SK-N-SH (cell line): ENCODE measurements around the gene SLC39A9. TPM values are rescaled to one million over a fixed set of nuclear protein-coding genes. Genes with fewer than 3 reads are reported as not detected.

Source experiments
- CTCF ChIA-PET: fragments of 300-600, 350-600 bp; formaldehyde crosslinking; extraction: SDS; loops from one replicate; lab custom pipeline; 2021; lab: Yijun Ruan, JAX
- POLR2A ChIA-PET: fragments of 350-600 bp; sonication (Branson Sonifier 250); formaldehyde crosslinking; extraction: SDS; loops from one replicate; lab custom pipeline; 2020; ENCODE audit warnings: antibody characterized with exemption, inconsistent platforms; lab: Yijun Ruan, JAX
- DNase-seq: peaks from one replicate; pipeline ENCODE4 v3.0.0; 2012
- H2AFZ ChIP-seq: fragments of 200-600 bp; sonication (generic); 2 replicates; pipeline ENCODE4 v1.8.1; 2016; ENCODE audit warnings: antibody characterized with exemption, mild to moderate bottlenecking, low read depth
- H3F3A ChIP-seq: fragments of 200-600 bp; sonication (generic); replicated peaks from 2 replicates; pipeline ENCODE3; 2016; ENCODE audit warnings: antibody characterized with exemption, mild to moderate bottlenecking; ENCODE audit not compliant: insufficient read depth
- H3K27ac ChIP-seq, 2 experiments: fragments of 200-500 bp in 1 of 2; fragments of 200-600 bp in 1 of 2; sonication (Bioruptor generic) in 1 of 2; sonication (generic), shearing (Covaris generic) in 1 of 2; 2 replicates each; pipeline versions ENCODE4 v1.5.1 to v1.6.1; 2014 to 2016; ENCODE audit warnings: low read depth in 2 of 2, inconsistent platforms in 1 of 2, low read length in 1 of 2, mild to moderate bottlenecking in 1 of 2, mixed read lengths in 1 of 2
- H3K27me3 ChIP-seq: fragments of 200-600 bp; sonication (generic), shearing (Covaris generic); 2 replicates; pipeline ENCODE4 v1.6.1; 2016; ENCODE audit warnings: mixed run types; ENCODE audit not compliant: insufficient read depth
- H3K36me3 ChIP-seq, 2 experiments: fragments of 200-500 bp in 1 of 2; fragments of 200-600 bp in 1 of 2; sonication (Bioruptor generic) in 1 of 2; sonication (generic) in 1 of 2; replicated peaks in 1 of 2; 2 replicates each; pipeline versions ENCODE3 to v1.5.1; 2014 to 2016; ENCODE audit warnings: low read length in 1 of 2, mild to moderate bottlenecking in 1 of 2; ENCODE audit not compliant: insufficient read depth in 2 of 2, control insufficient read depth in 1 of 2
- H3K4me1 ChIP-seq, 2 experiments: fragments of 200-500 bp in 1 of 2; fragments of 200-600 bp in 1 of 2; sonication (Bioruptor generic) in 1 of 2; sonication (generic), shearing (Covaris generic) in 1 of 2; 2 replicates each; pipeline versions ENCODE4 v1.5.1 to v1.6.1; 2014 to 2016; ENCODE audit warnings: low read depth in 1 of 2, low read length in 1 of 2, mixed run types in 1 of 2; ENCODE audit not compliant: insufficient read depth in 2 of 2, control insufficient read depth in 1 of 2
- H3K4me2 ChIP-seq: fragments of 200-600 bp; sonication (generic), shearing (Covaris generic); 2 replicates; pipeline ENCODE4 v1.6.1; 2017; ENCODE audit warnings: mixed run types
- H3K4me3 ChIP-seq, 2 experiments: fragments of 200-500 bp in 1 of 2; fragments of 200-600 bp in 1 of 2; sonication (Bioruptor generic) in 1 of 2; sonication (generic), shearing (Covaris generic) in 1 of 2; 2 replicates each; pipeline versions ENCODE4 v1.5.1 to v1.8.1; 2014 to 2016; ENCODE audit warnings: low read depth in 2 of 2, inconsistent platforms in 1 of 2, low read length in 1 of 2, mild to moderate bottlenecking in 1 of 2, mixed read lengths in 1 of 2, moderate library complexity in 1 of 2
- H3K79me2 ChIP-seq: fragments of 200-600 bp; sonication (generic); 2 replicates; pipeline ENCODE4 v1.8.1; 2017; ENCODE audit warnings: mild to moderate bottlenecking; ENCODE audit not compliant: insufficient read depth
- H3K9ac ChIP-seq: fragments of 200-600 bp; sonication (generic); 2 replicates; pipeline ENCODE4 v1.6.1; 2017; ENCODE audit warnings: mixed run types
- H3K9me2 ChIP-seq: fragments of 200-600 bp; sonication (generic); 2 replicates; pipeline ENCODE4 v1.6.1; 2017; ENCODE audit warnings: mixed run types
- H3K9me3 ChIP-seq: fragments of 200-600 bp; sonication (generic); 2 replicates; pipeline ENCODE4 v1.6.1; 2017; ENCODE audit warnings: mixed run types, mild to moderate bottlenecking, moderate library complexity
- H4K20me1 ChIP-seq: fragments of 200-600 bp; sonication (generic); 2 replicates; pipeline ENCODE4 v1.6.1; 2017; ENCODE audit warnings: mild to moderate bottlenecking, mixed run types; ENCODE audit not compliant: insufficient read depth
- CHD2 ChIP-seq: fragments of 150-350 bp; IDR thresholded peaks from 2 replicates; pipeline ENCODE4 v1.6.1; 2018; ENCODE audit warnings: low read length; ENCODE audit not compliant: partially characterized antibody
- CTCF ChIP-seq: fragments of 200-600 bp; sonication (generic); IDR thresholded peaks from 2 replicates; pipeline ENCODE4 v1.6.1; 2017; ENCODE audit warnings: antibody characterized with exemption, mild to moderate bottlenecking, moderate library complexity
- ELF1 ChIP-seq: IDR thresholded peaks from 2 replicates; pipeline ENCODE4 v1.4.0; 2012
- EZH2phosphoT487 ChIP-seq: fragments of 200-600 bp; sonication (generic); IDR thresholded peaks from 2 replicates; pipeline ENCODE4 v1.6.1; 2017; ENCODE audit warnings: low read depth, mixed run types, mild to moderate bottlenecking, antibody characterized with exemption, moderate library complexity, borderline replicate concordance
- FOXM1 ChIP-seq: IDR thresholded peaks from 2 replicates; pipeline ENCODE4 v1.4.0; 2012; ENCODE audit warnings: low read depth, mild to moderate bottlenecking
- GABPA ChIP-seq: IDR thresholded peaks from 2 replicates; pipeline ENCODE4 v1.4.0; 2012; ENCODE audit warnings: low read depth, mild to moderate bottlenecking
- IRF3 ChIP-seq: fragments of 150-350 bp; IDR thresholded peaks from 2 replicates; pipeline ENCODE4 v1.6.1; 2016; ENCODE audit warnings: mild to moderate bottlenecking, low read depth, low read length
- JUND ChIP-seq: IDR thresholded peaks from 2 replicates; pipeline ENCODE4 v1.4.0; 2012
- MAX ChIP-seq: IDR thresholded peaks from 2 replicates; pipeline ENCODE4 v1.4.0; 2012; ENCODE audit warnings: low read depth
- MEF2A ChIP-seq: IDR thresholded peaks from 2 replicates; pipeline ENCODE4 v1.4.0; 2012; ENCODE audit warnings: low read depth, borderline replicate concordance
- MXI1 ChIP-seq: IDR thresholded peaks from 2 replicates; pipeline ENCODE4 v1.6.1; 2012; ENCODE audit warnings: mild to moderate bottlenecking, low read depth, low read length, improper control_type of control experiment
- POLR2AphosphoS5 ChIP-seq: IDR thresholded peaks from 2 replicates; pipeline ENCODE4 v1.6.1; 2012; ENCODE audit warnings: low read depth, low read length
- REST ChIP-seq: IDR thresholded peaks from 2 replicates; pipeline ENCODE4 v1.6.1; 2012; ENCODE audit warnings: mild to moderate bottlenecking, low read depth, low read length, moderate library complexity
- RXRA ChIP-seq: IDR thresholded peaks from 2 replicates; pipeline ENCODE4 v1.4.0; 2012; ENCODE audit warnings: low read depth, mild to moderate bottlenecking, borderline replicate concordance
- TAF1 ChIP-seq: IDR thresholded peaks from 2 replicates; pipeline ENCODE4 v1.6.1; 2012; ENCODE audit warnings: low read depth, mild to moderate bottlenecking, low read length, moderate library complexity, borderline replicate concordance
- ZBTB33 ChIP-seq: IDR thresholded peaks from 2 replicates; pipeline ENCODE4 v1.4.0; 2012; ENCODE audit warnings: low read depth, borderline replicate concordance
- WGBS: methylation state at CpG from one replicate; pipeline ENCODE4 v1.1.6; 2017; ENCODE audit warnings: low lambda C conversion rate; 5-methylcytosine and 5-hydroxymethylcytosine counted together
- polyA plus RNA-seq, 3 experiments: library from polyadenylated mRNA; depleted of rRNA; stranded (reverse); fragments of >200 nt; gene quantifications; 2 replicates each; pipeline ENCODE4 v1.2.3, GENCODE V29; 2012

SLC39A9 gene
- polyA plus RNA-seq, 1 of the 3 experiments (the other 2 are of a cell fraction): 39.8 TPM

- TF ChIP-seq REST (peak; percentile 70), ELF1 (peak; percentile 89)
- TF ChIP-seq, all 33 proteins: peak for 17
These were observed 66.3 kb downstream of the SLC39A9 start (continued) for GRCh38 chr14:69464829-69465228.

- Histone ChIP-seq H3K79me2 (no peaks in the 10 kb centered on the region), H2AFZ (no peak overlapping the region), H3K9me2 (no peaks in the 10 kb centered on the region), H4K20me1 (no peaks in the 10 kb centered on the region), H3K27ac (no peak overlapping the region), H3F3A (peaks cover 14% of the 10 kb centered on the region), H3K27me3 (no peaks in the 10 kb centered on the region), H3K4me2 (no peak overlapping the region), H3K9me3 (no peaks in the 10 kb centered on the region), H3K36me3 (no peaks in the 10 kb centered on the region), H3K9ac (no peak overlapping the region), H3K4me1 (0 out of 4 replicates have a peak, but pooled peaks cover 0 to 6% of the 10 kb centered on the region in 2 experiments), H3K4me3 (no peak overlapping the region)
- POLR2A ChIA-PET: no interaction called here
- 50% methylated on average over 2 of the region's 2 CpGs for WGBS
- TF ChIP-seq FOXM1 (no peak), MEF2A (no peak), GABPA (no peak), IRF3 (no peak), MAX (no peak), TAF1 (no peak), POLR2AphosphoS5 (no peak), CHD2 (no peak), CTCF (no peak), EZH2phosphoT487 (no peak), ZBTB33 (no peak), RXRA (no peak), MXI1 (no peak), JUND (no peak)
- CTCF ChIA-PET: interaction anchor here (0.9 to 1.5 kb wide), 2 partner anchors 9 to 24 kb away, joined by 3 to 10 read pairs; no protein-coding TSS in a partner anchor
- no peak for DNase-seq
These were observed 70.5 kb downstream of the SLC39A9 start for GRCh38 chr14:69468949-69469348.
